Endothelial cell of umbilical vein (primary cell): ENCODE data around the gene MATCAP1.

Source experiments
- GATA2 ChIP-seq: IDR thresholded peaks from 2 replicates; pipeline ENCODE4 v1.7.0; 2011; ENCODE audit warnings: low read depth, mild to moderate bottlenecking, moderate library complexity, mixed read lengths, low read length; ENCODE audit not compliant: insufficient read length, insufficient read depth
- JUN ChIP-seq: IDR thresholded peaks from 2 replicates; pipeline ENCODE4 v1.6.1; 2011; ENCODE audit warnings: borderline replicate concordance, low read depth; ENCODE audit not compliant: insufficient read length, insufficient read depth
- MYC ChIP-seq: IDR thresholded peaks from one replicate; pipeline ENCODE4 v1.6.1; 2011; ENCODE audit warnings: mild to moderate bottlenecking, low read depth, low read length
- POLR2A ChIP-seq: IDR thresholded peaks from 2 replicates; pipeline ENCODE4 v1.6.1; 2012; ENCODE audit warnings: low read depth, mild to moderate bottlenecking, control low read depth, low read length
- POLR2AphosphoS5 ChIP-seq: IDR thresholded peaks from 2 replicates; pipeline ENCODE4 v1.6.1; 2012; ENCODE audit warnings: low read depth, mild to moderate bottlenecking, control low read depth, low read length, moderate library complexity; ENCODE audit not compliant: insufficient read depth
- TF ChIP-seq, protein P1 (sequence below), 2 donors: IDR thresholded peaks; 1 replicate in 1 of 2; 2 replicates in 1 of 2; pipeline ENCODE4 v1.5.1; 2011; ENCODE audit warnings: low read length in 2 of 2, mild to moderate bottlenecking in 2 of 2, moderate library complexity in 2 of 2, control low read depth in 1 of 2, inconsistent platforms in 1 of 2, low read depth in 1 of 2; ENCODE audit not compliant: insufficient read depth in 1 of 2; ENCODE audit errors: extremely low read depth in 1 of 2

DNA sequence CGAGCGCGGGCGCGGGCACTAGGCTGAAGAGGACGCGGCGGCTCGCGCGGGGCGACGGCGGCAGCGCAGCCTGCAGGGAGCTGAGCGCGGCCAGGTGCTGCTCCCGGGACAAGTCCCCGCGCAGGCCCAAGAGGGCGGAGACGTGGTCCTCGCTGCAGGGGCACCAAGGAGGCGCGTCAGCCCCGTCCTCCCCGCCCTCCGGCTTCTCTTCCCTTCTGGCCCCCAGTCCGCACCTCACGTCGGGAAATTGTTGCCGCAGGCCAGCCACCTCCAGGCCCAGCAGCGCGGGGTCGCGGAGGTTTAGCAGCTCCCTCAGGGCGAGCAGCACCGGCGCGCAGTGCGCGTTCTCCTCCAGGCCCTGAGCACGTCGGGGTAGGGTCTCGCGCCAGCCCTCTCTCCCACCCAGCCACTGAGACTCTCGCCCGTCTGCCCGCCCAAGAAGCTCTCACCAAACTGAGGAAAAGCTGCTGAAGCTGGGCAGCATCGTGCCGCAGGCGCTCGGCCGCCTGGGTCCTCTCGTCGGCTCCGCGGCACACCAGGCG is 761 bp upstream of the MATCAP1 start:
- TF ChIP-seq JUN (no peak), POLR2A (no peak), MYC (no peak), POLR2AphosphoS5 (no peak), GATA2 (no peak)
- TF ChIP-seq, protein P1, sequence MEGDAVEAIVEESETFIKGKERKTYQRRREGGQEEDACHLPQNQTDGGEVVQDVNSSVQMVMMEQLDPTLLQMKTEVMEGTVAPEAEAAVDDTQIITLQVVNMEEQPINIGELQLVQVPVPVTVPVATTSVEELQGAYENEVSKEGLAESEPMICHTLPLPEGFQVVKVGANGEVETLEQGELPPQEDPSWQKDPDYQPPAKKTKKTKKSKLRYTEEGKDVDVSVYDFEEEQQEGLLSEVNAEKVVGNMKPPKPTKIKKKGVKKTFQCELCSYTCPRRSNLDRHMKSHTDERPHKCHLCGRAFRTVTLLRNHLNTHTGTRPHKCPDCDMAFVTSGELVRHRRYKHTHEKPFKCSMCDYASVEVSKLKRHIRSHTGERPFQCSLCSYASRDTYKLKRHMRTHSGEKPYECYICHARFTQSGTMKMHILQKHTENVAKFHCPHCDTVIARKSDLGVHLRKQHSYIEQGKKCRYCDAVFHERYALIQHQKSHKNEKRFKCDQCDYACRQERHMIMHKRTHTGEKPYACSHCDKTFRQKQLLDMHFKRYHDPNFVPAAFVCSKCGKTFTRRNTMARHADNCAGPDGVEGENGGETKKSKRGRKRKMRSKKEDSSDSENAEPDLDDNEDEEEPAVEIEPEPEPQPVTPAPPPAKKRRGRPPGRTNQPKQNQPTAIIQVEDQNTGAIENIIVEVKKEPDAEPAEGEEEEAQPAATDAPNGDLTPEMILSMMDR (IDR thresholded peaks at IDR 0.05; ENCODE audit: extremely low read depth in 1 of 2, insufficient read depth in 1 of 2, low read depth in 1 of 2, low read length in 2 of 2) = no peak
